ENCODE results near the gene AP1S2. TPM values are rescaled to one million over a fixed set of nuclear protein-coding genes. Genes with fewer than 3 reads are reported as not detected.
A peak's percentile ranks its signal among the peaks of the same experiment; 100 is the strongest.

AP1S2 gene
- total and polyA plus RNA-seq, 2 of the 13 experiments (the other 11 are each of a cell fraction or from before 2014, with no cell fraction given), result 10.1 to 18.8 TPM

DNA sequence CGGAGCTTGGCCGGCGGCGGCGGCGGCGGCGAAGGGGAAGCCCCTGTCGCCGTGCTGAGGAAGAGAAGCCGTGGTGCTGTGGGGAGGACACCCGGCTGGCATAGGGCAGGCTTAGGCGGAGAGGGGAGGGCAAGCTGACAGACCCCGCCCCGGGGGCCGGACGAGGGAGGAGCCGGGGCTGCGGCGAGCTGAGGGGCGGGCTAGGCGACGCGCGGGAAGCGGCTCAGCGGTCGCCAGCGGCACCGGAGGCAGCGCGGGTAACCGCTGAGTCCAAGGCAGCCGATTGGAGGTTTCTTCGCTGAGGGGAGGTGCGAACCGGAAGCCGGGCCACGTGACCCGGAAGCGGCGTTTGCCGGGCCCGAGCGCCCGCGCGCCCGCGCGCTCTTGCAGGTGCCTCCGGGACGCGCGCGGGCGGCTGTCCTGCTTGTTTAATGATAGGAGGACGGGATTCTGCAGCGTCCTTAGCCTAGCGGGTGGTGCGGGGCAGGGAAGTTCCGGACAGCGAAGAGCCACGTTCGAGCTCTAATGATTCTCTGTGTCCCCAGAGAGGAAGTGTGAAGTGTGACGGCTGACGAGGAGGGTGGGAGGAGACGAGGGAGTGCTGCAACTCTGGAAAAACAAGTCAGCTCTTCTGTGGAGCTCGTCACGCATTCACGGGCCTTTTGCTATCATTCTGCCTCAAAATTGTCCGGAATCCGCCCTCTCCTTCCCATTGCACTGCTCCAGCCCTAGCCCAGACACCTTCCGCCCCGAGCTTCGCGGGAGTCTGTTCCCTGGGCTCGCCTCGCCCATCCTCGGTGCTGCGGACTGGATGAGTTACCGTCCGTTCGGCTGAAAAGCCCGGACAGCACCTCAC is at the start of gene AP1S2 (continued):
- TF ChIP-seq, protein P1, sequence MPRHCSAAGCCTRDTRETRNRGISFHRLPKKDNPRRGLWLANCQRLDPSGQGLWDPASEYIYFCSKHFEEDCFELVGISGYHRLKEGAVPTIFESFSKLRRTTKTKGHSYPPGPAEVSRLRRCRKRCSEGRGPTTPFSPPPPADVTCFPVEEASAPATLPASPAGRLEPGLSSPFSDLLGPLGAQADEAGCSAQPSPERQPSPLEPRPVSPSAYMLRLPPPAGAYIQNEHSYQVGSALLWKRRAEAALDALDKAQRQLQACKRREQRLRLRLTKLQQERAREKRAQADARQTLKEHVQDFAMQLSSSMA (CRISPR knock-in tag; IDR thresholded peaks at IDR 0.05), result no peak; the same call in 1 of the 2 replicates
- TF ChIP-seq KDM2A (CRISPR knock-in tag; IDR thresholded peaks at IDR 0.05; ENCODE audit: borderline replicate concordance, low read depth) (peak; percentile 53; the same call in 1 of the 2 replicates), UBTF (CRISPR knock-in tag; IDR thresholded peaks at IDR 0.05) (peak; percentile 17; the same call in 1 of the 2 replicates), ZNF329 (CRISPR knock-in tag; IDR thresholded peaks at IDR 0.05; ENCODE audit: low read depth) (0 out of 2 replicates have a peak, but pooled peaks have one; percentile 20), ZNF484 (CRISPR knock-in tag; IDR thresholded peaks at IDR 0.05; ENCODE audit: borderline replicate concordance, low read depth) (no peak), TOPORS (CRISPR knock-in tag; IDR thresholded peaks at IDR 0.05) (no peak), SP4 (CRISPR knock-in tag; IDR thresholded peaks at IDR 0.05) (peak; percentile 43; the same call in 1 of the 2 replicates), MXI1 (IDR thresholded peaks at IDR 0.05; ENCODE audit: borderline replicate concordance, low read depth, low read length) (no peak; the same call in 2 of the 3 replicates), NFYC (CRISPR knock-in tag; IDR thresholded peaks at IDR 0.05) (peak; percentile 68), NR1H2 (CRISPR knock-in tag; IDR thresholded peaks at IDR 0.05; ENCODE audit: borderline replicate concordance, low read depth) (no peak), KLF9 (CRISPR knock-in tag; IDR thresholded peaks at IDR 0.05; ENCODE audit: low read depth) (no peak), KDM5B (CRISPR knock-in tag; IDR thresholded peaks at IDR 0.05; ENCODE audit: borderline replicate concordance) (peak; percentile 65; the same call in 1 of the 2 replicates), RFXAP (CRISPR knock-in tag; IDR thresholded peaks at IDR 0.05; ENCODE audit: borderline replicate concordance) (peak; percentile 88), RBFOX2 (IDR thresholded peaks at IDR 0.05; ENCODE audit: low read depth, low read length) (peak; percentile 32), SP1 (IDR thresholded peaks at IDR 0.05) (no peak), SP1 (CRISPR knock-in tag; IDR thresholded peaks at IDR 0.05) (peak; percentile 49; the same call in 1 of the 2 replicates), ZNF629 (CRISPR knock-in tag; conservative IDR thresholded peaks at IDR 0.05) (no peak; the same call in 1 of the 2 replicates), ZNF564 (CRISPR knock-in tag; IDR thresholded peaks at IDR 0.05) (no peak), ZNF883 (CRISPR knock-in tag; IDR thresholded peaks at IDR 0.05; ENCODE audit: not compliant biosample characterization) (peak; percentile 49), GFI1 (CRISPR knock-in tag; IDR thresholded peaks at IDR 0.05; ENCODE audit: borderline replicate concordance) (no peak)
- TF ChIP-seq, protein P2, sequence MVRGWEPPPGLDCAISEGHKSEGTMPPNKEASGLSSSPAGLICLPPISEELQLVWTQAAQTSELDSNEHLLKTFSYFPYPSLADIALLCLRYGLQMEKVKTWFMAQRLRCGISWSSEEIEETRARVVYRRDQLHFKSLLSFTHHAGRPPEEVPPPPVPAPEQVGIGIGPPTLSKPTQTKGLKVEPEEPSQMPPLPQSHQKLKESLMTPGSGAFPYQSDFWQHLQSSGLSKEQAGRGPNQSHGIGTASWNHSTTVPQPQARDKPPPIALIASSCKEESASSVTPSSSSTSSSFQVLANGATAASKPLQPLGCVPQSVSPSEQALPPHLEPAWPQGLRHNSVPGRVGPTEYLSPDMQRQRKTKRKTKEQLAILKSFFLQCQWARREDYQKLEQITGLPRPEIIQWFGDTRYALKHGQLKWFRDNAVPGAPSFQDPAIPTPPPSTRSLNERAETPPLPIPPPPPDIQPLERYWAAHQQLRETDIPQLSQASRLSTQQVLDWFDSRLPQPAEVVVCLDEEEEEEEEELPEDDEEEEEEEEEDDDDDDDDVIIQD (CRISPR knock-in tag; IDR thresholded peaks at IDR 0.05; ENCODE audit: low read depth), result no peak
- TF ChIP-seq, protein P3, sequence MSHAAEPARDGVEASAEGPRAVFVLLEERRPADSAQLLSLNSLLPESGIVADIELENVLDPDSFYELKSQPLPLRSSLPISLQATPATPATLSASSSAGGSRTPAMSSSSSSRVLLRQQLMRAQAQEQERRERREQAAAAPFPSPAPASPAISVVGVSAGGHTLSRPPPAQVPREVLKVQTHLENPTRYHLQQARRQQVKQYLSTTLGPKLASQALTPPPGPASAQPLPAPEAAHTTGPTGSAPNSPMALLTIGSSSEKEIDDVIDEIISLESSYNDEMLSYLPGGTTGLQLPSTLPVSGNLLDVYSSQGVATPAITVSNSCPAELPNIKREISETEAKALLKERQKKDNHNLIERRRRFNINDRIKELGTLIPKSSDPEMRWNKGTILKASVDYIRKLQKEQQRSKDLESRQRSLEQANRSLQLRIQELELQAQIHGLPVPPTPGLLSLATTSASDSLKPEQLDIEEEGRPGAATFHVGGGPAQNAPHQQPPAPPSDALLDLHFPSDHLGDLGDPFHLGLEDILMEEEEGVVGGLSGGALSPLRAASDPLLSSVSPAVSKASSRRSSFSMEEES (CRISPR knock-in tag; IDR thresholded peaks at IDR 0.05), result peak; percentile 28; the same call in 1 of the 2 replicates

All from HepG2 (cell line).